Measurements from ENCODE around the gene C2CD2L.
"Not testable (repeated sequence)": the region's sequence is repeated elsewhere in the genome, so short reads cannot be mapped to it uniquely, and the experiment has no call there.

C2CD2L gene

DNA sequence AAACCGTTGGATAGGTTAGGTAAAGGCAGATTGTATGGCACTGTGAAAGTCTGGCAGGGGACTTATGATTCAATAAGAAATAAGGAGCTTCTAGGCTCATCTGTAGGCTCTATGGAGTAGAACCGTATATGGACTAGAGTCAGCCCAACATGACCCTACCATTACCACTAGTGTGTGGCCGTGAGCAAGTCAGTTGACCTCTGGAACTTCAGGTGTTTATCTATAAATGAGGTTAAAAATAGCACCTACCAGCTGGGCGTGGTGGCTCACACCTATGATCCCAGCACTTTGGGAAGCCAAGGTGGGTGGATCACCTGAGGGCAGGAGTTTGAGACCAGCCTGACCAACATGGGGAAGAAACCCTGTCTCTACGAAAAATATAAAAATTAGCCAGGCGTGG is 18.7 kb downstream of the C2CD2L start:
- peaks cover 10% of the 10 kb centered on the region for H3K4me1 ChIP-seq (ENCODE audit: control insufficient read depth, insufficient read depth, low read length, poor library complexity, severe bottlenecking)
- peaks cover 22% of the 10 kb centered on the region for H3K36me3 ChIP-seq (ENCODE audit: control insufficient read depth, insufficient read depth, low read length)
- H3K27me3 ChIP-seq (replicated peaks; ENCODE audit: control insufficient read depth, insufficient read depth, low read length, poor library complexity, severe bottlenecking): no peaks in the 10 kb centered on the region
- no peak for DNase-seq
- no peak overlapping the region for H3K27ac ChIP-seq (ENCODE audit: insufficient read depth, low read length, poor library complexity, severe bottlenecking)
- H3K9me3 ChIP-seq (ENCODE audit: control insufficient read depth, low read length): no peaks in the 10 kb centered on the region
- no peak overlapping the region for H3K4me3 ChIP-seq (ENCODE audit: insufficient read depth, low read depth, low read length, poor library complexity, severe bottlenecking)

- Histone ChIP-seq H3K27me3 (replicated peaks; ENCODE audit: control insufficient read depth, insufficient read depth, low read length, poor library complexity, severe bottlenecking) (no peaks in the 10 kb centered on the region), H3K27ac (ENCODE audit: insufficient read depth, low read length, poor library complexity, severe bottlenecking) (no peak overlapping the region), H3K4me1 (ENCODE audit: control insufficient read depth, insufficient read depth, low read length, poor library complexity, severe bottlenecking) (peaks cover 9% of the 10 kb centered on the region), H3K9me3 (ENCODE audit: control insufficient read depth, low read length) (no peaks in the 10 kb centered on the region), H3K4me3 (ENCODE audit: insufficient read depth, low read depth, low read length, poor library complexity, severe bottlenecking) (no peak overlapping the region), H3K36me3 (ENCODE audit: control insufficient read depth, insufficient read depth, low read length) (peaks cover 28% of the 10 kb centered on the region)
- no peak for DNase-seq
Measured at GRCh38 chr11:119126675-119127268, 19.6 kb downstream of the C2CD2L start.

DNA sequence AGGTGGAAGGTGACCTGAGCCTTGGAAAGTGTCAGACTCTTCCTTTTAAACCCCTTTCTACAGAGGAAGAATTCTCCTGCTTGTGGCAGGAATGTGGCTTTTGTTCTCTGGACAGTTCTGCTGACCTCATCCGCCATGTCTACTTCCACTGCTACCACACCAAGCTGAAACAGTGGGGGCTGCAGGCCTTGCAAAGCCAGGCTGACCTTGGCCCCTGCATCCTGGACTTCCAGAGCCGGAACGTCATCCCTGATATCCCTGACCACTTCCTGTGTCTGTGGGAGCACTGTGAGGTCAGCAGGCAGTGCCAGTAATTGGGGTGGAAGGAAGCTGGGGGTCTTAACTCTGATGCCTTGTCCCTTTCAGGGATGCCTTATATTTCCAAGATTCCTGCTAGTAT is 23.5 kb downstream of the C2CD2L start:
- H3K9me3 ChIP-seq (ENCODE audit: control insufficient read depth, low read length): no peaks in the 10 kb centered on the region
- peaks cover 42% of the 10 kb centered on the region for H3K36me3 ChIP-seq (ENCODE audit: control insufficient read depth, insufficient read depth, low read length)
- no peaks in the 10 kb centered on the region for H3K4me1 ChIP-seq (ENCODE audit: control insufficient read depth, insufficient read depth, low read length, poor library complexity, severe bottlenecking)
- no peaks in the 10 kb centered on the region for H3K27me3 ChIP-seq (replicated peaks; ENCODE audit: control insufficient read depth, insufficient read depth, low read length, poor library complexity, severe bottlenecking)
- H3K4me3 ChIP-seq (ENCODE audit: insufficient read depth, low read depth, low read length, poor library complexity, severe bottlenecking): no peak overlapping the region
- no peak overlapping the region for H3K27ac ChIP-seq (ENCODE audit: insufficient read depth, low read length, poor library complexity, severe bottlenecking)
- no peak for DNase-seq

DNA sequence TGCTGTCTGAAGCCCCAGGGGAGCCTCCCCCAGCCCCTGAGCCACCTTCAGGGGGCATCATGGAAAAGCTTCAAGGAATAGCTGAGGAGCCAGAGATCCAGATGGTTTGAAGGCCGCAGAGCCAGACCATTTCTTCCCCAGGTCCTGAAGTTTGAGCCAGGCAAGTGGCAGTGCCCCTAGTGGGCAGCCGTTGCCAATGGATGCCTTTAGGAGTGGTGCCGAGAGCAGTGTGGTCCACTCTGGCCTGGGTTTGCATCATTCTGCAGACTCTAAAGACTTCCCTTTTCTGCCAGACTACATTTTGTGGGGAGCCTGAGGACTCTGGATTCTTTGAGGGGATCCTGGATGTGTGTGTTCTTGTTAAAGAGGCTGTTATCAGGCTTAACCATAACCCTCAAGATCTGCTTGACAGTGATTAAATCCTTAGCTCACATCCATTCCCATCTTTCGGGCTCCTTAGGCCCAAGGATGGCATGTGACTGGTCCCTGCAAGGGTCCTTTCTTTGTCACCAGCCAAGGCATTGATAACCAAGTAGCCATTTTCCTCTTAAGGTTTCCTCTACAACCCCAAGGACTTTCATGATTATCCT is 27.3 kb downstream of the C2CD2L start:
- no peaks in the 10 kb centered on the region for H3K27me3 ChIP-seq (replicated peaks; ENCODE audit: control insufficient read depth, insufficient read depth, low read length, poor library complexity, severe bottlenecking)
- peaks cover 42% of the 10 kb centered on the region for H3K36me3 ChIP-seq (ENCODE audit: control insufficient read depth, insufficient read depth, low read length)
- H3K4me3 ChIP-seq (ENCODE audit: insufficient read depth, low read depth, low read length, poor library complexity, severe bottlenecking): no peak overlapping the region
- H3K27ac ChIP-seq (ENCODE audit: insufficient read depth, low read length, poor library complexity, severe bottlenecking): no peak overlapping the region
- H3K9me3 ChIP-seq (ENCODE audit: control insufficient read depth, low read length): no peaks in the 10 kb centered on the region
- no peak for DNase-seq
- H3K4me1 ChIP-seq (ENCODE audit: control insufficient read depth, insufficient read depth, low read length, poor library complexity, severe bottlenecking): no peaks in the 10 kb centered on the region

DNA sequence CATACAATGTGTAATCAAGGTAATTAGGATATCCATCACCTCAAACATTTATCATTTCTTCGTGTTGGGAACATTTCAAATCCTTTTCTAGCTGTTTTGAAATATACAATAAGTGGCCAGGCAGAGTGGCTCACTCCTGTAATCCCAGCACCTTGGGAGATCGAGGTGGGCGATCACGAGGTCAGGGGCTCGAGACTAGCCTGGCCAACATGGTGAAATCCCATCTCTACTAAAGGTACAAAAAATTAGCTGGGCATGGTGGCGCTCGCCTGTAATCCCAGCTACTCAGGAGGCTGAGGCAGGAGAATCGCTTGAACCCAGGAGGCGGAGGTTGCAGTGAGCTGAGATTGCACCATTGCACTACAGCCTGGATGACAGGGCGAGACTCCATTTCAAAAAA is 32.1 kb downstream of the C2CD2L start:
- not testable (repeated sequence) for H3K4me3 ChIP-seq (ENCODE audit: insufficient read depth, low read depth, low read length, poor library complexity, severe bottlenecking); H3K27ac ChIP-seq (ENCODE audit: insufficient read depth, low read length, poor library complexity, severe bottlenecking); H3K9me3 ChIP-seq (ENCODE audit: control insufficient read depth, low read length); H3K36me3 ChIP-seq (ENCODE audit: control insufficient read depth, insufficient read depth, low read length); H3K4me1 ChIP-seq (ENCODE audit: control insufficient read depth, insufficient read depth, low read length, poor library complexity, severe bottlenecking); DNase-seq; H3K27me3 ChIP-seq (replicated peaks; ENCODE audit: control insufficient read depth, insufficient read depth, low read length, poor library complexity, severe bottlenecking)

GRCh38 chr11:119144825-119145486 is 37.8 kb downstream of the C2CD2L start:
- Histone ChIP-seq H3K4me3 (ENCODE audit: insufficient read depth, low read depth, low read length, poor library complexity, severe bottlenecking) (no peak overlapping the region), H3K9me3 (ENCODE audit: control insufficient read depth, low read length) (no peaks in the 10 kb centered on the region), H3K36me3 (ENCODE audit: control insufficient read depth, insufficient read depth, low read length) (no peaks in the 10 kb centered on the region), H3K4me1 (ENCODE audit: control insufficient read depth, insufficient read depth, low read length, poor library complexity, severe bottlenecking) (peaks cover 12% of the 10 kb centered on the region), H3K27ac (ENCODE audit: insufficient read depth, low read length, poor library complexity, severe bottlenecking) (no peak overlapping the region), H3K27me3 (replicated peaks; ENCODE audit: control insufficient read depth, insufficient read depth, low read length, poor library complexity, severe bottlenecking) (peaks cover 14% of the 10 kb centered on the region)
- no peak for DNase-seq

- Histone ChIP-seq H3K4me1 (ENCODE audit: control insufficient read depth, insufficient read depth, low read length, poor library complexity, severe bottlenecking) (peaks cover 12% of the 10 kb centered on the region), H3K27ac (ENCODE audit: insufficient read depth, low read length, poor library complexity, severe bottlenecking) (no peak overlapping the region), H3K4me3 (ENCODE audit: insufficient read depth, low read depth, low read length, poor library complexity, severe bottlenecking) (no peak overlapping the region), H3K36me3 (ENCODE audit: control insufficient read depth, insufficient read depth, low read length) (no peaks in the 10 kb centered on the region), H3K9me3 (ENCODE audit: control insufficient read depth, low read length) (no peaks in the 10 kb centered on the region), H3K27me3 (replicated peaks; ENCODE audit: control insufficient read depth, insufficient read depth, low read length, poor library complexity, severe bottlenecking) (peaks cover 14% of the 10 kb centered on the region)
- DNase-seq: no peak
Measured at GRCh38 chr11:119145551-119145950, 38.4 kb downstream of the C2CD2L start.

- no peaks in the 10 kb centered on the region for H3K9me3 ChIP-seq (ENCODE audit: control insufficient read depth, low read length)
- DNase-seq: no peak
- peaks cover 14% of the 10 kb centered on the region for H3K27me3 ChIP-seq (replicated peaks; ENCODE audit: control insufficient read depth, insufficient read depth, low read length, poor library complexity, severe bottlenecking)
- no peak overlapping the region for H3K27ac ChIP-seq (ENCODE audit: insufficient read depth, low read length, poor library complexity, severe bottlenecking)
- no peak overlapping the region for H3K4me3 ChIP-seq (ENCODE audit: insufficient read depth, low read depth, low read length, poor library complexity, severe bottlenecking)
- no peaks in the 10 kb centered on the region for H3K36me3 ChIP-seq (ENCODE audit: control insufficient read depth, insufficient read depth, low read length)
- peaks cover 12% of the 10 kb centered on the region for H3K4me1 ChIP-seq (ENCODE audit: control insufficient read depth, insufficient read depth, low read length, poor library complexity, severe bottlenecking)
Measured at GRCh38 chr11:119147604-119148333, 40.6 kb downstream of the C2CD2L start.

GRCh38 chr11:119148720-119149017 is 41.5 kb downstream of the C2CD2L start:
- Histone ChIP-seq H3K9me3 (ENCODE audit: control insufficient read depth, low read length) (no peaks in the 10 kb centered on the region), H3K27me3 (replicated peaks; ENCODE audit: control insufficient read depth, insufficient read depth, low read length, poor library complexity, severe bottlenecking) (peaks cover 14% of the 10 kb centered on the region), H3K27ac (ENCODE audit: insufficient read depth, low read length, poor library complexity, severe bottlenecking) (no peak overlapping the region), H3K4me3 (ENCODE audit: insufficient read depth, low read depth, low read length, poor library complexity, severe bottlenecking) (peak overlapping the region; percentile 67), H3K4me1 (ENCODE audit: control insufficient read depth, insufficient read depth, low read length, poor library complexity, severe bottlenecking) (peaks cover 12% of the 10 kb centered on the region), H3K36me3 (ENCODE audit: control insufficient read depth, insufficient read depth, low read length) (no peaks in the 10 kb centered on the region)
- no peak for DNase-seq
